GM19395 (cell line): ENCODE data around the gene TNFRSF1A.
A peak's percentile ranks its signal among the peaks of the same experiment; 100 is the strongest.

Source experiments
- ATAC-seq: cut with Tn5 transposase; IDR thresholded peaks from one replicate; pipeline ENCODE4 v1.9.1; 2021; ENCODE audit warnings: mild to moderate bottlenecking, moderate library complexity; ENCODE audit not compliant: unreplicated experiment

Gene TNFRSF1A

GRCh38 chr12:6374786-6375160 is 32.9 kb upstream of the TNFRSF1A start:
- ATAC-seq: no peak

- ATAC-seq: no peak
Observed at GRCh38 chr12:6374028-6374785, 32.3 kb upstream of the TNFRSF1A start.

- ATAC-seq: no peak
Observed at GRCh38 chr12:6373022-6373787, 31.3 kb upstream of the TNFRSF1A start.

GRCh38 chr12:6372403-6373003 is 30.6 kb upstream of the TNFRSF1A start:
- ATAC-seq: no peak

GRCh38 chr12:6370994-6371754 is 29.3 kb upstream of the TNFRSF1A start:
- ATAC-seq: no peak

GRCh38 chr12:6370576-6370935 is 28.7 kb upstream of the TNFRSF1A start:
- ATAC-seq: no peak

- ATAC-seq: no peak
Observed at GRCh38 chr12:6369916-6370575, 28.2 kb upstream of the TNFRSF1A start.

GRCh38 chr12:6368906-6369525 is 27.1 kb upstream of the TNFRSF1A start:
- ATAC-seq: no peak

GRCh38 chr12:6367969-6368892 is 26.4 kb upstream of the TNFRSF1A start:
- ATAC-seq: no peak

GRCh38 chr12:6367065-6367968 is 25.4 kb upstream of the TNFRSF1A start:
- peak; percentile 69 for ATAC-seq

GRCh38 chr12:6364044-6364374 is 22.1 kb upstream of the TNFRSF1A start:
- ATAC-seq: no peak

- peak; percentile 47 for ATAC-seq
Observed at GRCh38 chr12:6363330-6364043, 21.6 kb upstream of the TNFRSF1A start.

GRCh38 chr12:6363010-6363329 is 21.1 kb upstream of the TNFRSF1A start:
- no peak for ATAC-seq

- ATAC-seq: no peak
Observed at GRCh38 chr12:6362403-6362802, 20.5 kb upstream of the TNFRSF1A start.

- no peak for ATAC-seq
Observed at GRCh38 chr12:6361834-6362233, 20.0 kb upstream of the TNFRSF1A start.

- no peak for ATAC-seq
Observed at GRCh38 chr12:6360578-6361490, 19.0 kb upstream of the TNFRSF1A start.

GRCh38 chr12:6360080-6360571 is 18.2 kb upstream of the TNFRSF1A start:
- ATAC-seq: no peak
